Activated CD8-positive, alpha-beta memory T cell treated with anti-CD3 and anti-CD28 coated beads, Interleukin-2, amount 10 ng/mL, durations not matched to agents 7 days and 5 days (primary cell): ENCODE measurements around the gene PLSCR5. TPM values are rescaled to one million over a fixed set of nuclear protein-coding genes. Genes with fewer than 3 reads are reported as not detected.

Experiments
- ATAC-seq: fragments of 150-1000 bp; cut with Tn5 transposase; one replicate; pipeline ENCODE4 v1.10.0; 2021; ENCODE audit warnings: moderate library complexity
- CTCF ChIA-PET: fragments of 350-600 bp; sonication (Branson Sonifier 250); formaldehyde crosslinking; loops from one replicate; lab custom pipeline; 2021; ENCODE audit warnings: antibody characterized with exemption; lab: Charles Lee
- DNase-seq: peaks from one replicate; pipeline ENCODE4 v3.0.0-alpha.2; 2020
- H3K27ac Mint-ChIP-seq: one replicate; pipeline ENCODE4 v1.8.0; 2021; ENCODE audit warnings: mild to moderate bottlenecking, mixed read lengths
- H3K27me3 Mint-ChIP-seq: one replicate; pipeline ENCODE4 v1.8.0; 2021; ENCODE audit warnings: mixed read lengths
- H3K36me3 Mint-ChIP-seq: one replicate; pipeline ENCODE4 v1.8.0; 2021; ENCODE audit warnings: mild to moderate bottlenecking, mixed read lengths
- H3K4me1 Mint-ChIP-seq: one replicate; pipeline ENCODE4 v1.8.0; 2021; ENCODE audit warnings: mixed read lengths
- H3K4me3 Mint-ChIP-seq: one replicate; pipeline ENCODE4 v1.8.0; 2021; ENCODE audit warnings: mild to moderate bottlenecking, moderate library complexity, mixed read lengths
- H3K9me3 Mint-ChIP-seq: one replicate; pipeline ENCODE4 v1.8.0; 2022; ENCODE audit warnings: low read depth, mixed read lengths
- total RNA-seq, 2 experiments: library from RNA; stranded (reverse); gene quantifications; one replicate each; pipeline ENCODE4 v1.2.3, GENCODE V29; 2021

Gene PLSCR5
- total RNA-seq, 2 experiments from 2014 or later, result not detected

DNA sequence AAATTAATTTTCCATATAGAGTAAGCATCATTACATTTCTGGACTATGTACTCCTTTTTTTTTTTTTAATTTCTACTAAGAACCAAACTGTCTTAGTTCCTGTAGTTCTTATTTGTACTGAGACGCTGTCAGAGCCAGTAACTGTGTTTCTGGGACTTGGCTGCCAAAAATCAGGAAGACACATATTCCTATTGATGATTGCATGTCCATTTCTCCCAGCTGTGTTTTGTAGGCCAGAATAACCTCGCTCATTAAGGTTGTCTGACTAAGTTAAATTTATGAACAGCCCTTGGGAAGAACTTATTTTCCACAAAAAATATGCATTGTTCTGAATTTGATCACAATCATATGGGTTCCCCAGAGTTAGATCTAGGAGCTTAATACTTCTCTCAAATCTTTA is 29.5 kb downstream of the PLSCR5 start:
- Mint-ChIP-seq H3K4me3 (no peak overlapping the region), H3K4me1 (no peaks in the 10 kb centered on the region), H3K36me3 (no peaks in the 10 kb centered on the region), H3K27me3 (peaks cover 28% of the 10 kb centered on the region), H3K9me3 (no peaks in the 10 kb centered on the region), H3K27ac (no peak overlapping the region)
- DNase-seq (no peak), ATAC-seq (no peak)
- CTCF ChIA-PET, result interaction anchor here (1.1 to 1.2 kb wide), 2 partner anchors 12 to 352 kb away, joined by 3 read pairs; no protein-coding TSS in a partner anchor

DNA sequence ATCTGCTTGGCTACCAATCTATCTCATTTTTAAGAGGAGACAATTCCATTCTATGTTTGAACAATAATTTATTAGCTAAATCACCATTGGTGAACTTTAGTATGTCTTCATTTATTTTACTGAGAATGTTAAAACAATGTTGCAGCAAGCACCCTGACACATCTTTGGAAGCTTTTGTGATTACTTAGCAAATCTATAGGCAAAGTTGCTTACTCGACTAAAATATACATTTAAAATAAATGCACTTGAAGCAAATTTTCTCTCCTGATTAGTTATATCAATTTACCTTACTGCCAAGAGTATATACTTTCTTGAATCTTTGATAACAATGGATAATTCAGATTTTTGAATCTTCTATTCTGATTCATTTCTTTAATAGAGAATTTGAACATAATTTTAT is 31.0 kb downstream of the PLSCR5 start:
- no peak for DNase-seq
- Mint-ChIP-seq H3K9me3 (no peaks in the 10 kb centered on the region), H3K4me3 (no peak overlapping the region), H3K36me3 (no peaks in the 10 kb centered on the region), H3K27me3 (peaks cover 32% of the 10 kb centered on the region), H3K4me1 (no peaks in the 10 kb centered on the region), H3K27ac (no peak overlapping the region)
- CTCF ChIA-PET, result no interaction called here
- ATAC-seq, result no peak

DNA sequence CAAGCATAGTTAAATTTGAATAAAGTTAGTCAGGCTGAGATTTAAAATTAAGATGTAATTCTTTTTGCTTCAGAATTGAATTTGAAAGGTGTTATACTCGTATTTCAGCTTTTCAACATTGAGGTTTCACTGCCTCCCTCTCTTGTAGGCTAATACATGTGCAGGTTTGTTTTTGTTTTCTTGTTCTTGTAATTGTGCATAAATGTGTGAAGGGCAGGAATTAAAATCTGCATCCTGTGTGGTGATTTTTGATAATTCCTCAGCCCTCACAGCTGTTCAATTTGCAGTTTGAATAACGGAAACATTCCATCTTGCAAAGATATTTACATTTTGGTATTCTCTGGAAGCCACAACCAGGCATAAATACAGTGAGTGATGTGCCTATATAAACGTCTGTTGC is 35.8 kb downstream of the PLSCR5 start:
- H3K9me3 Mint-ChIP-seq, result no peaks in the 10 kb centered on the region
- no peaks in the 10 kb centered on the region for H3K36me3 Mint-ChIP-seq
- H3K4me1 Mint-ChIP-seq, result no peaks in the 10 kb centered on the region
- H3K4me3 Mint-ChIP-seq, result no peak overlapping the region
- no peak overlapping the region for H3K27ac Mint-ChIP-seq
- peaks cover 37% of the 10 kb centered on the region for H3K27me3 Mint-ChIP-seq
- DNase-seq (no peak), ATAC-seq (no peak)
- CTCF ChIA-PET, result no interaction called here

DNA sequence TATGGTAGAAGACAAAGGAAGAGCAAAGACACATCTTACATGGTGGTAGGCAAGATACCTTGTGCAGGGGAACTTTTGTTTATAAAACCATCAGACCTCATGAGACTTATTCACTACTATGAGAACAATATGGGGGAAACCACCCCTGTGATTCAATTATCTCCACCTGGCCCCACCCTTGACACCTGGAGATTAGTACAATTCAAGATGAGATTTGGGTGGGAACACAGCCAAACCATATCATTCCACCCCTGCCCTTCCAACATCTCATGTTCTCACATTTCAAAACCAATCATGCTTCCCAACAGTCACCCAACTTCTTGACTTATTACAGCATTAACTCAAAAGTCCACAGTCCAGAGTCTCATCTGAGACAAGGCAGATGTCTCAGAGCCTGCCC is 39.0 kb downstream of the PLSCR5 start:
- Mint-ChIP-seq H3K36me3 (no peaks in the 10 kb centered on the region), H3K4me1 (no peaks in the 10 kb centered on the region), H3K27me3 (peaks cover 23% of the 10 kb centered on the region), H3K4me3 (no peak overlapping the region), H3K9me3 (no peaks in the 10 kb centered on the region), H3K27ac (no peak overlapping the region)
- ATAC-seq (no peak), DNase-seq (no peak)
- CTCF ChIA-PET, result no interaction called here

DNA sequence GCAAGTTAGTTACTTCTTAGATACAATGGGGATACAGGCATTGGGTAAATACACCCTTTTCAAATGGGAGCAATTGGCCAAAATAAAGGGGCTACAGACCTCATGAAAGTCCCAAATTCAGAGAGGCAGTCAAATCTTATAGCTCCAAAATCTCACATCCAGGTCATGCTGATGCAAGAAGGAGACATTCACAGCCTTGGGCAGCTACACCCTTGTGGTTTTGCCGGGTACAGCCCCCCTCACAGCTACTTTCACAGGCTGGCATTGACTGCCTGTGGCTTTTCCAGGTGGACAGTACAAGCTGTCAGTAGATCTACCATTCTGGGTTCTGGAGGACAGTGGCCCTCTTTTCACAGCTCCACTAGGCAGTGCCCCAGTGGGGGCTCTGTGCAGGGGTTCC is 43.3 kb downstream of the PLSCR5 start:
- H3K9me3 Mint-ChIP-seq, result no peaks in the 10 kb centered on the region
- H3K4me3 Mint-ChIP-seq, result no peak overlapping the region
- DNase-seq (no peak), ATAC-seq (no peak)
- no peaks in the 10 kb centered on the region for H3K4me1 Mint-ChIP-seq
- no peak overlapping the region for H3K27ac Mint-ChIP-seq
- no peaks in the 10 kb centered on the region for H3K36me3 Mint-ChIP-seq
- CTCF ChIA-PET, result no interaction called here
- peaks cover 5% of the 10 kb centered on the region for H3K27me3 Mint-ChIP-seq

DNA sequence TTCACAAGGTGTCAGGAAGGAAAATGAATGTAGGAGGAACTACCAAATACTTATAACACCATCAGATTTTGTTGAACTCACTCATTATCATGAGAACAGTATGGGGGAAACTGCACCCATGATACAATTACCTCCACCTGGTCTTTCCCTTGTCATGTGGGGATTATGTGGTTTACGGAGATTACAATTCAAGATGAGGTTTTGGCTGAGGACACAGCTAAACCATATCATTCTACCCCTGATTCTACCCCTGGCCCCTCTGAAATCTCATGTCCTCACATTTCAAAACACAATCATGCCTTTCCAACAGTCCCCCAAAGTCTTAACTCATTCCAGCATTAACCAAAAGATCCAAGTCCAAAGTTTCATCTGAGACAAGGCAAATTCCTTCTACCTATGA is 43.7 kb downstream of the PLSCR5 start:
- no peak overlapping the region for H3K4me3 Mint-ChIP-seq
- no peaks in the 10 kb centered on the region for H3K4me1 Mint-ChIP-seq
- no peak for DNase-seq
- H3K9me3 Mint-ChIP-seq, result no peaks in the 10 kb centered on the region
- no peak for ATAC-seq
- no peak overlapping the region for H3K27ac Mint-ChIP-seq
- CTCF ChIA-PET, result no interaction called here
- no peaks in the 10 kb centered on the region for H3K36me3 Mint-ChIP-seq
- H3K27me3 Mint-ChIP-seq, result peaks cover 6% of the 10 kb centered on the region

DNA sequence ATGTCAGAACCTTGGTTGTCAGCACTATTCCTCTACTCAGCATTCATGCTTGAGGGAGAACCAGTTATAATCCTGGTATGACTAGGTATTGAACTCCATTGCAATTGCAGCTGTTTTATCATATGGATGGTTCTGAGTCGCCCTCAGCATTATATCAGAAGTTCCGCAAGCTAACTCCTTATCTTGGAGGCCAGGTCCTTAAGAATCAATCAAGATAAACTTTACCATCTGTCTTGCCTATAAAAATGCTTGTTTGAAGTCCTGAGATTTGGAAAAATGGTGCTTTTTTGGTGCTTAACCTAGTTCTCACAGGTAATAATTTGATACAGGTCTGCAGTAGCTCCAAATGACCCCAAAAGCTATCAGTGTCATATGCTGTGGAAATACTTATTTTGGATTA is 44.5 kb downstream of the PLSCR5 start:
- Mint-ChIP-seq H3K9me3 (no peaks in the 10 kb centered on the region), H3K27ac (no peak overlapping the region), H3K4me1 (no peaks in the 10 kb centered on the region), H3K4me3 (no peak overlapping the region), H3K36me3 (no peaks in the 10 kb centered on the region), H3K27me3 (peaks cover 13% of the 10 kb centered on the region)
- CTCF ChIA-PET, result no interaction called here
- DNase-seq (no peak), ATAC-seq (no peak)

DNA sequence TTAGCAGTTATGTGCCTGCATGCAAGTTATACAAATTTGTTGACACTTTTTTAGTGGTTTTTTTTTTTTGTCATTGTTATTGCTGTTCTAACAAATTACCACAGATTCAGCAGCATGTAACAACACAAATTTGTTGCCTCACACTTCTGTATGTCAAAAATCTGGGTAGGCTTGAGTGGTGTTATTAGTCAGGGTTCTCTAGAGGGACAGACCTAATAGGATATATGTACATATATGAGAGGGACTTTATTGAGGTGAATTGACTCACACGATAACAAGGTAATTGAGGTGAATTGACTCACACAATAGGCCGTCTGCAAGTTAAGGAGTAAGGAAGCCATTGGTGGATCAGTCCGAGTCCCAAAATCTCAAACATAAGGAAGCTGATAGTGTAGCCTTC is 45.8 kb downstream of the PLSCR5 start:
- H3K27ac Mint-ChIP-seq, result no peak overlapping the region
- ATAC-seq (no peak), DNase-seq (no peak)
- no peak overlapping the region for H3K4me3 Mint-ChIP-seq
- peaks cover under 1% of the 10 kb centered on the region for H3K36me3 Mint-ChIP-seq
- no peaks in the 10 kb centered on the region for H3K9me3 Mint-ChIP-seq
- peaks cover 14% of the 10 kb centered on the region for H3K27me3 Mint-ChIP-seq
- CTCF ChIA-PET, result no interaction called here
- H3K4me1 Mint-ChIP-seq, result peaks cover 3% of the 10 kb centered on the region

DNA sequence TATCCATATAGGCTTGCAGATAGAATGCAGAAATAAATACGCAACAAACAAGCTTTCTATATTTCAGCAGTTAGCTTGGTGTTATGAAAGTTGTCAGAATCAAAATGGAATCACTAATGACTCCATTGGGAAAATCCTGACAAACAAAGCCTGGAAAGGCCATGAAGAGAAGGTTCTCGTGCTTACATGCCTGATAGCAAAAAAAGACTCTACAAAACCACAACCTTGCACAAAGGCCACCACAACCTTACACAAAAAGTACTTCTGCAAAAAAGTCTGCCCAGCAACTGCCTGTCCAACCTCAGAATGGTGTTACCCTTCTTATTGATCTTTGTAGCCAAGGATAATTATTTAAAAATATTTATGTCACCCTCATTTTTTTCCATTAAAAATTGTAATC is 46.4 kb downstream of the PLSCR5 start:
- peaks cover 14% of the 10 kb centered on the region for H3K27me3 Mint-ChIP-seq
- ATAC-seq (no peak), DNase-seq (no peak)
- CTCF ChIA-PET, result no interaction called here
- H3K27ac Mint-ChIP-seq, result no peak overlapping the region
- H3K9me3 Mint-ChIP-seq, result no peaks in the 10 kb centered on the region
- no peak overlapping the region for H3K4me3 Mint-ChIP-seq
- peaks cover 2% of the 10 kb centered on the region for H3K36me3 Mint-ChIP-seq
- peaks cover 9% of the 10 kb centered on the region for H3K4me1 Mint-ChIP-seq

DNA sequence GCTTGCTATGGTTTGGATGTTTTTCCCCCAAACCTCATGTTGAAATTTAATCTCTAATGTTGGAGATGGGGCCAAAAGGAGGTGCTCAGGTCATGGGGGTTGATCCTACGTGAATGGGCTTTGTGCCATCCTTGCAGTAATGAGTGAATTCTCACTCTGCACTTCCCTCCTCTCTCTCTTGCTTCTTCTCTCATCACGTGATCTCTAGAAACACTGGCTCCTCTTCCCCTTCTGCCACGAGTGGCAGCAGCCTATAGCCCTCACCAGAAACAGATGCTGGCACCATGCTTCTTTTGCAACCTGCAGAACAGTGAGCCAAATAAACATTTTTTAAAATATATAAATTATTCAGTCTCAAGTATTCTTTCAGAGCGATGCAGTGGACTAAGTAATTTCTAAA is 47.4 kb downstream of the PLSCR5 start:
- H3K27me3 Mint-ChIP-seq, result peaks cover 15% of the 10 kb centered on the region
- H3K9me3 Mint-ChIP-seq, result no peaks in the 10 kb centered on the region
- ATAC-seq, result no peak
- H3K4me1 Mint-ChIP-seq, result peaks cover 18% of the 10 kb centered on the region
- CTCF ChIA-PET, result no interaction called here
- H3K36me3 Mint-ChIP-seq, result peaks cover 2% of the 10 kb centered on the region
- no peak overlapping the region for H3K27ac Mint-ChIP-seq
- H3K4me3 Mint-ChIP-seq, result no peak overlapping the region
- DNase-seq, result no peak

DNA sequence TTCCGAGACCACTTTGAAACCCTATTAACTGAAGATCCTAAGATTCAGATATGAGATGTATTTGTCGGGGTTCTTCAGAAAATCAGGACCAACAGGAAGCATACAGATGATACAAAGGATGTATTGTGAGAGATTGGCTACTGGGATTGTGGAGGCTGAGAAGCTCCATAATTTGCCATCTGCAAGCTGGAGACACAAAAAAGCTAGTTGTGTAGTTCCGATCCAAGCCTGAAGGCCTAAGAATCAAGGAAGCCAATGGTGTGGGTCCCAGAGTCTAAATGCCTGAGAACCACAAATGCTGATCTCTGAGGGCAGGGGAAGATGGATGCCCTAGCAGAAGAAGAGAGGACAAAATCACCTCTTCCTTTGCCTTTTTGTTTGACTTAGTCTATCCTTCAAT is 49.8 kb downstream of the PLSCR5 start:
- ATAC-seq (no peak), DNase-seq (no peak)
- CTCF ChIA-PET, result no interaction called here
- Mint-ChIP-seq H3K36me3 (peaks cover 2% of the 10 kb centered on the region), H3K27ac (no peak overlapping the region), H3K4me1 (peaks cover 34% of the 10 kb centered on the region), H3K4me3 (no peak overlapping the region), H3K9me3 (no peaks in the 10 kb centered on the region), H3K27me3 (peaks cover 13% of the 10 kb centered on the region)

DNA sequence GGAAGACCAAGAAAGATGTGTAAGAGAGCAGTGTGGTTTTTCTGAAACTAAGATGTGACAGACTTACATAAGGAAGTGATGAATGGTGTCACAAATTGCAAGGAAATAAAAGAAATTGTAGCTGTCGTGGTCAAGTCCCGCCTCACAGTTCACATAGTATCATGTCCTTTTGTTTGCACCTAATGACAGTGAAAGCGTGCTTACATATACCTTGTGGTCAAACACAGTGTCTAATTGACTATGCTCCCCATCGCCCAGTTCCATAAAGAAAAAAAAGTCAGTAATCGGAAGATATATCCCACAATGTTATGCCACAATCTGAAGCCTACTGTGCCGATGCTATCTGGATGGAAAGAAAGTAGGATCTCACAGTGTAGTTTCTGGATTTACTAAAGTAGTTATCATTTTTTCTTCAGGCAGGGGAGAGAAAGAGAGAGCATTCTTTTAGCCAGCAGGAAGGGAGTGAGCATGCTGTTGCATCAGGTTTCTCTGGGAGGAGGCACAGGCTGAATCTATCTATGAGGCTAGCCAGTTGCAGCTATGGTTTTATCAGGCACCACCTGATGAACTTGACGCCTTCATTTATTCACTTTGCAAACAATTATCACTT is 50.9 kb downstream of the PLSCR5 start:
- H3K4me1 Mint-ChIP-seq, result peaks cover 43% of the 10 kb centered on the region
- CTCF ChIA-PET, result interaction anchor here (1.7 kb wide), 1 partner anchor 10 kb away, joined by 11 read pairs; the partner anchor contains the start of gene PLSCR1
- peak overlapping the region; percentile 32 for H3K4me3 Mint-ChIP-seq
- H3K9me3 Mint-ChIP-seq, result no peaks in the 10 kb centered on the region
- peaks cover 13% of the 10 kb centered on the region for H3K27me3 Mint-ChIP-seq
- peak; percentile 35 for ATAC-seq
- H3K27ac Mint-ChIP-seq, result peak overlapping the region; percentile 65
- peaks cover 2% of the 10 kb centered on the region for H3K36me3 Mint-ChIP-seq
- DNase-seq, result no peak

DNA sequence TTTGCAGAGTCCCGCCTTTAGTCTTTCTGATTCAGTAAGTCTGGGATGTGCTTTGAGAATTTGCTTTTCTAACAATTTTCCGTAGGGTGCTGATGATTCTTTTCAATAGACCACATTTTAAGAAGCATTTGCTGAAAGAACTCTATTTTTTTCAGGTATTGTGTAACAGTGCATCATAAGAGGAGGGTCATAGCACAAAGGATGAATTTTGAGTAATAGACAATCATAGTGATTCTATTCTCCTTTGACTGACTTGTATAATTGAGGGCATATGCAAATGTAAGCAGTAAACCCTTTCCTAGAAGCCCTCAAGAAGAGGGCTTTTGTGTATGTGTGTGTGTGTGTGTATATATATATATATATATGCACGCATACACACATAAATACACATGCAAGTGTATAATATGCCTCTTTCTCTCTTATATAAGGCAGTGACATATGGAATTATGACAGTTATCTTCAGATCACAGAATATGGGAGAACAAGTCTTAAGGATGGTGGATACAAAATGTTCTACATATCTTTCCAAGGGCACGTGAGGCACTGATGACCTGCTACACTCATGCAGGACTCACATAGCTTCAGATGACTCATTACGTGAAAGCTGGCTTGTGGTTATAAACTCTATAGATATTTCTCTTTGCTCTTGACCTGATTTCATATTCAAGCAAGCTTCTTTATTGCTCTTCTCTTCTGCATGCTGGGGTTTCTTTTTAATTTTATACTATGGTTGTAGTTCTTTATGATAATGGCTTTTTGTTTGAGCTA is 54.2 kb downstream of the PLSCR5 start:
- ATAC-seq, result peak; percentile 85
- CTCF ChIA-PET, result interaction anchor here (0.9 kb wide), 1 partner anchor 47 kb away, joined by 3 read pairs; no protein-coding TSS in a partner anchor
- peaks cover 4% of the 10 kb centered on the region for H3K36me3 Mint-ChIP-seq
- H3K4me1 Mint-ChIP-seq, result peaks cover 75% of the 10 kb centered on the region
- peak; percentile 67 for DNase-seq
- peak overlapping the region; percentile 87 for H3K27ac Mint-ChIP-seq
- H3K27me3 Mint-ChIP-seq, result peaks cover 8% of the 10 kb centered on the region
- H3K4me3 Mint-ChIP-seq, result peak overlapping the region; percentile 65
- H3K9me3 Mint-ChIP-seq, result no peaks in the 10 kb centered on the region

DNA sequence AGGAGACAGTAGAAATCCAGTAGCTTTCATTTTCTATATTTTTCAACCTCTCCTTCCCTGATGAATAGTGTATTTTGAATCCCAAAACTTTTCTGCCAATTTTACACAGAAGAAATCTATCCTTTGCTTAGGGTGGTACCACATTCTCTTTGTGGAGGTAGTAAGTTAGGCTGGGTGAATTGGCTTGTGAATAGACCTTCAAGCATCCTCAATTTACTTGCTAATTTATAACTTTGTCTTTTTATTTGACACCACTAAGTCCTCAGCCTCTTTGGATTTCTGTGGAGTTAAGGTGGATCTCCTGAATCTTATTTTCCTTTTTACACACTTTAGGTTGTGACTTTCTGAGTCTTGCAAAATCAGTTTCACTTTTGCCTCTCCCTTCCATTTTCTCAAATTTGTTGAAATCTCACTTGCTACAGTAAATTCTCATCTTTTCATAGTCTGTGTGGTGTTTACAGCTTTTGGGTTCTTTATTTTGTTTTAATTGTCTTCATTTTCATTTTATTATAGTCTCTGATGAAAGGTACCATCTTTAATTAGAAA is 55.0 kb downstream of the PLSCR5 start:
- no peaks in the 10 kb centered on the region for H3K9me3 Mint-ChIP-seq
- H3K27ac Mint-ChIP-seq, result peak overlapping the region; percentile 87
- peaks cover 4% of the 10 kb centered on the region for H3K36me3 Mint-ChIP-seq
- H3K4me3 Mint-ChIP-seq, result peak overlapping the region; percentile 65
- H3K27me3 Mint-ChIP-seq, result peaks cover 4% of the 10 kb centered on the region
- CTCF ChIA-PET, result no interaction called here
- DNase-seq (no peak), ATAC-seq (peak; percentile 15)
- H3K4me1 Mint-ChIP-seq, result peaks cover 82% of the 10 kb centered on the region
